H1 (cell line): Measurements from ENCODE around the gene MLEC. TPM values are rescaled to one million over a fixed set of nuclear protein-coding genes. Genes with fewer than 3 reads are reported as not detected.

Experiments
- BACH1 ChIP-seq: IDR thresholded peaks from 2 replicates; pipeline ENCODE4 v1.6.1; 2012; ENCODE audit warnings: low read length, improper control_type of control experiment
- MAX ChIP-seq: IDR thresholded peaks from 2 replicates; pipeline ENCODE4 v1.6.1; 2012; ENCODE audit warnings: inconsistent platforms
- SIRT6 ChIP-seq: IDR thresholded peaks from one replicate; pipeline ENCODE4 v1.7.1; 2012; ENCODE audit warnings: low read length, inconsistent platforms
- SRF ChIP-seq: IDR thresholded peaks from 2 replicates; pipeline ENCODE4 v1.6.1; 2011; ENCODE audit warnings: mild to moderate bottlenecking, low read depth, low read length, moderate library complexity
- TAF1 ChIP-seq: IDR thresholded peaks from 2 replicates; pipeline ENCODE4 v1.6.1; 2011; ENCODE audit warnings: mild to moderate bottlenecking, low read depth, low read length
- polyA plus RNA-seq, 7 experiments: library from polyadenylated mRNA; depleted of rRNA in 3 of 7; stranded (reverse) in 5 of 7; unstranded in 2 of 7; fragments of >200 nt in 5 of 7; fragments of 200-250 nt in 2 of 7; gene quantifications; 1 replicate in 5 of 7; 2 replicates in 1 of 7; 4 replicates in 1 of 7; pipeline versions ENCODE4 v1.2.1 to v1.2.3, GENCODE V29; 2011 to 2013; ENCODE audit warnings: missing spikeins in 2 of 7, mixed read lengths in 2 of 7
- total RNA-seq: library from RNA; stranded (reverse); fragmentation: NEBNext Ultra II Directional; extraction: Animal tissue kit (Norgen Biotek cat#: 25700); gene quantifications from 2 replicates; pipeline ENCODE4 v1.2.1, GENCODE V29; 2021

The MLEC gene
- total and polyA plus RNA-seq, 2 of the 8 experiments (the other 6 are each of a cell fraction or from before 2014, with no cell fraction given), result 37.1 to 260 TPM

DNA sequence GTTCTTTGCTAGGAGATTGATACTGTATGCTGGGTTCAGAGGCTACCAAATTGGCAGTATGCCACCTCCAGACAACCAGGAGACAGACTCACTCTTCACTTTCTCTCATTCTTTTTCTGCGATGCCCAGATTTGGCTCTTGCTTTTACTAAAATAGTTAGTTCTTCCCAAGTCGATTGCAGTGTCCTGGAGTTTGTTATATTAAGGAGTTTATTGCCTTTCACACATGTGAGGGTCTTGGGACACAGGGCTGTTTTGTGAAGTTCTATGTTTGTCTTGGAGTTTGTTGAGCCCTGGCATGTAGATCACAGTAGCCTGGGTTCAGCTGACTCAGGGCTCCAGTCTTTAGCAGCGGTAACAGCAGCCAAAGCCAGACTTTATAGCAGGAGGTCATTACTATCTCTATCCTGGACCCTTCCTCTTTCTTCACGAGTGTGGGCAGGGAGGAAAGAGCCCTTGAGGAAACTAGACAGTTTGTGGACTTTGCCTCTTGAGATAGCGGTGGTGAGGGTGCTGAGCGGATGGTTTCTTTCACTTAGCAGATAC lies 1.6 kb downstream of the MLEC start (continued):
- TF ChIP-seq BACH1 (no peak), MAX (no peak), SRF (no peak), TAF1 (no peak), SIRT6 (no peak)
- TF ChIP-seq, all 59 proteins: peak for 0
